CD4-positive, CD25-positive, alpha-beta regulatory T cell (primary cell): ENCODE measurements around the gene LMO3. TPM values are rescaled to one million over a fixed set of nuclear protein-coding genes. Genes with fewer than 3 reads are reported as not detected.

Experiments
- ATAC-seq, 2 donors: fragments of 150-1000 bp; cut with Tn5 transposase; one replicate each; pipeline ENCODE4 v1.10.0; 2021; ENCODE audit warnings: low read depth in 2 of 2, moderate number of reproducible peaks in 2 of 2, moderate library complexity in 1 of 2
- DNase-seq, 3 donors: peaks; one replicate each; pipeline versions ENCODE4 v3.0.0 to v3.0.0-alpha.2; 2012 to 2022; ENCODE audit warnings: mixed read lengths in 1 of 3
- H3K27ac ChIP-seq: one replicate; pipeline ENCODE4 v1.7.0; 2013; ENCODE audit warnings: mild to moderate bottlenecking, low read length; ENCODE audit not compliant: insufficient read depth, poor library complexity, severe bottlenecking
- H3K27me3 ChIP-seq: one replicate; pipeline ENCODE4 v1.7.0; 2013; ENCODE audit warnings: low read length; ENCODE audit not compliant: control insufficient read depth, insufficient read depth
- H3K36me3 ChIP-seq: one replicate; pipeline ENCODE4 v1.7.0; 2013; ENCODE audit warnings: mild to moderate bottlenecking, low read length, moderate library complexity; ENCODE audit not compliant: control insufficient read depth, insufficient read depth
- H3K4me1 ChIP-seq: 2 replicates; pipeline ENCODE4 v1.7.0; 2013; ENCODE audit warnings: mild to moderate bottlenecking, low read length; ENCODE audit not compliant: insufficient read depth, control insufficient read depth, poor library complexity, severe bottlenecking
- H3K4me3 ChIP-seq: one replicate; pipeline ENCODE4 v1.7.0; 2013; ENCODE audit warnings: low read depth, mild to moderate bottlenecking, low read length, moderate library complexity
- H3K9me3 ChIP-seq, 2 experiments: 1 replicate in 1 of 2; 2 replicates in 1 of 2; pipeline ENCODE4 v1.7.0; 2013; ENCODE audit warnings: low read length in 2 of 2, mild to moderate bottlenecking in 1 of 2, moderate library complexity in 1 of 2; ENCODE audit not compliant: control insufficient read depth in 2 of 2
- H3K27ac Mint-ChIP-seq, 3 donors: one replicate each; pipeline ENCODE4 v1.8.0; 2020 to 2022; ENCODE audit warnings: mild to moderate bottlenecking in 3 of 3, mixed read lengths in 3 of 3, moderate library complexity in 2 of 3
- H3K27me3 Mint-ChIP-seq: one replicate; pipeline ENCODE4 v1.8.0; 2022; ENCODE audit warnings: mild to moderate bottlenecking, mixed read lengths
- H3K36me3 Mint-ChIP-seq: one replicate; pipeline ENCODE4 v1.8.0; 2020; ENCODE audit warnings: mixed read lengths
- H3K4me1 Mint-ChIP-seq, 4 donors: one replicate each; pipeline ENCODE4 v1.8.0; 2020 to 2022; ENCODE audit warnings: mixed read lengths in 4 of 4, mild to moderate bottlenecking in 1 of 4
- H3K4me3 Mint-ChIP-seq, 4 donors: one replicate each; pipeline ENCODE4 v1.8.0; 2020 to 2022; ENCODE audit warnings: mild to moderate bottlenecking in 4 of 4, mixed read lengths in 4 of 4, moderate library complexity in 3 of 4
- H3K9me3 Mint-ChIP-seq, 7 donors: one replicate each; pipeline ENCODE4 v1.8.0; 2020 to 2022; ENCODE audit warnings: mixed read lengths in 7 of 7, mild to moderate bottlenecking in 3 of 7, moderate library complexity in 2 of 7
- polyA plus RNA-seq, 4 donors: library from polyadenylated mRNA; unstranded; fragments of 300-500 nt; fragmentation: Illumina TruSeq; gene quantifications; one replicate each; pipeline ENCODE4 v1.2.3, GENCODE V29; 2021
- total RNA-seq: library from RNA; stranded (reverse); gene quantifications from one replicate; pipeline ENCODE4 v1.2.3, GENCODE V29; 2022

Gene LMO3
- total and polyA plus RNA-seq, 5 donors from 2014 or later = not detected

DNA sequence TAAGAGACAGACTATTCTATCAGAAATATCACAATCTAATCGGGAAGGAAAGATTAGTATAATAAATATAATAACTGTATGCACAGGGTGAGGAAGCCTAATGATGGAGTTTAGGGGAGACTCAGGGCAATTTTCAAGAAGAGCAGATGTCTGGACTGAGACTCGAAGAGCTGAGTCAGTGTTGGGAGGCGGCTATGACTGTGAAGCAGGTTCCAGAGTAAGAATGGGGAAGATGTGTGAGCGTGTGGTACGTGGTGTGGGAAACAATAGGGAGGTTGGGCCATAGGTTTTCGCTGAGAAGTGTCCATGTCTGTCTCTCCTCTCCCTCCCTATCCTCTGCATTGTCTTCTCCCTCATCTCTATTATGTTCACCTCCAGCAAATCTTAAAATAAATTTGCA lies 85.6 kb downstream of the LMO3 start:
- peaks cover 1 to 12% (median 4%) of the 10 kb centered on the region in 7 donors for H3K9me3 Mint-ChIP-seq
- no peaks in the 10 kb centered on the region for H3K36me3 Mint-ChIP-seq
- no peak overlapping the region for H3K27ac Mint-ChIP-seq
- DNase-seq = no peak
- H3K27me3 Mint-ChIP-seq = no peaks in the 10 kb centered on the region
- H3K4me1 ChIP-seq = no peaks in the 10 kb centered on the region
- H3K36me3 ChIP-seq = no peaks in the 10 kb centered on the region
- no peaks in the 10 kb centered on the region for H3K4me1 Mint-ChIP-seq
- H3K4me3 ChIP-seq = no peak overlapping the region
- ATAC-seq = no peak
- no peak overlapping the region for H3K27ac ChIP-seq
- H3K9me3 ChIP-seq = no peaks in the 10 kb centered on the region
- H3K27me3 ChIP-seq = no peaks in the 10 kb centered on the region
- no peak overlapping the region for H3K4me3 Mint-ChIP-seq

GRCh38 chr12:16515666-16516065 lies 90.3 kb downstream of the LMO3 start:
- Histone ChIP-seq H3K4me3 (no peak overlapping the region), H3K4me1 (no peaks in the 10 kb centered on the region), H3K36me3 (no peaks in the 10 kb centered on the region), H3K27ac (no peak overlapping the region), H3K9me3 (peaks cover 0 to 4% of the 10 kb centered on the region in 2 experiments), H3K27me3 (no peaks in the 10 kb centered on the region)
- Mint-ChIP-seq H3K4me1 (no peaks in the 10 kb centered on the region), H3K9me3 (peaks cover 0 to 12% (median 2%) of the 10 kb centered on the region in 7 donors), H3K36me3 (no peaks in the 10 kb centered on the region), H3K4me3 (no peak overlapping the region), H3K27ac (no peak overlapping the region), H3K27me3 (no peaks in the 10 kb centered on the region)
- DNase-seq (no peak), ATAC-seq (no peak)

DNA sequence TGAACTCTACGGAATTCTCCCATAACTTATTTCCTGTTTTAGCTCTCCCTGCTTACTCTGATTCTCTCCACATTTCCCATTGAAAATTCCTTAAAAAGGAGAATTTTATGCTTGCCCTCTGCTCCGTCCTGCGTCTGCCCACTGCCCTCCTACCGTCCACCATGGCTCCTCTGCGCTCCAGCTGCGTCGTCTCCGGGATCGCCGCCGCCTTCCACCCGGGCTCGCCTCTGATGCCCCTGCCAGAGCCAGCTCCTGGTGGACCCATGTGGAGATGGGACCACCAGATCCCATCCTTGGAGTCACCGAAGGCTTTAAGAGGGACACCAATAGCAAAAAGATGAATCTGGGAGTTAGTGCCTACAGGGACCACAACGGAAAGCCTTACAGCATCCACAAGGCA lies 92.7 kb downstream of the LMO3 start:
- no peak for ATAC-seq
- H3K36me3 ChIP-seq = no peaks in the 10 kb centered on the region
- H3K4me1 Mint-ChIP-seq = no peaks in the 10 kb centered on the region
- no peaks in the 10 kb centered on the region for H3K4me1 ChIP-seq
- H3K4me3 ChIP-seq = no peak overlapping the region
- no peak overlapping the region for H3K27ac Mint-ChIP-seq
- no peaks in the 10 kb centered on the region for H3K27me3 ChIP-seq
- H3K27ac ChIP-seq = no peak overlapping the region
- H3K36me3 Mint-ChIP-seq = no peaks in the 10 kb centered on the region
- no peak overlapping the region for H3K4me3 Mint-ChIP-seq
- no peak for DNase-seq
- H3K9me3 ChIP-seq = peaks cover 0 to 4% of the 10 kb centered on the region in 2 experiments
- H3K9me3 Mint-ChIP-seq = peaks cover 0 to 7% (median 2%) of the 10 kb centered on the region in 7 donors
- no peaks in the 10 kb centered on the region for H3K27me3 Mint-ChIP-seq

- no peak overlapping the region for H3K4me3 ChIP-seq
- no peaks in the 10 kb centered on the region for H3K36me3 ChIP-seq
- no peak overlapping the region for H3K4me3 Mint-ChIP-seq
- no peaks in the 10 kb centered on the region for H3K27me3 Mint-ChIP-seq
- DNase-seq (no peak), ATAC-seq (no peak)
- H3K27me3 ChIP-seq = no peaks in the 10 kb centered on the region
- peaks cover 1 to 12% (median 3%) of the 10 kb centered on the region in 7 donors for H3K9me3 Mint-ChIP-seq
- H3K36me3 Mint-ChIP-seq = no peaks in the 10 kb centered on the region
- H3K4me1 Mint-ChIP-seq = no peaks in the 10 kb centered on the region
- H3K9me3 ChIP-seq = peaks cover 0 to 4% of the 10 kb centered on the region in 2 experiments
- no peaks in the 10 kb centered on the region for H3K4me1 ChIP-seq
- no peak overlapping the region for H3K27ac ChIP-seq
- H3K27ac Mint-ChIP-seq = no peak overlapping the region
Measured at GRCh38 chr12:16509411-16509810, 96.6 kb downstream of the LMO3 start.

DNA sequence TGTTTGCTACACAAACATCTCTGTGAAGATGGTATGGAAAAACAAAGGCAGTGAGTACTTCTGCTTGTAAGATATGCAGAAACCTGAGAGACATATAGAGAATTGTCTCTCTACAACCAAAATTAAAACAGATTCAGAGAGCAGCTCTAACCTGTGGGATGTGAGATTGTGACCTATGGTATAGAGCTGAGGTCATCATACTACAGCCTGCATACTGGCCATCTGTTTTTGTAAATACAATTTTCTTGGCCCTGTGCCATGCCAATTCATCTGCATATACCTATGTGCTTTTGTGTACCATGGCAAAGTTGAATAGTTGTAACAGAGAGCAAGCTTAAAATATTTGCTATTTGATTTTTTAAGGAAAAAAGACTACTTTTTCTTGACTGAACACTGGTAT lies 99.6 kb downstream of the LMO3 start:
- Histone ChIP-seq H3K4me1 (no peaks in the 10 kb centered on the region), H3K4me3 (no peak overlapping the region), H3K27ac (no peak overlapping the region), H3K36me3 (no peaks in the 10 kb centered on the region), H3K27me3 (no peaks in the 10 kb centered on the region), H3K9me3 (no peaks in the 10 kb centered on the region)
- Mint-ChIP-seq H3K4me3 (no peak overlapping the region), H3K27ac (no peak overlapping the region), H3K4me1 (no peaks in the 10 kb centered on the region), H3K9me3 (peaks cover 4 to 12% (median 7%) of the 10 kb centered on the region in 7 donors), H3K27me3 (no peaks in the 10 kb centered on the region), H3K36me3 (no peaks in the 10 kb centered on the region)
- ATAC-seq = no peak
- DNase-seq = no peak

DNA sequence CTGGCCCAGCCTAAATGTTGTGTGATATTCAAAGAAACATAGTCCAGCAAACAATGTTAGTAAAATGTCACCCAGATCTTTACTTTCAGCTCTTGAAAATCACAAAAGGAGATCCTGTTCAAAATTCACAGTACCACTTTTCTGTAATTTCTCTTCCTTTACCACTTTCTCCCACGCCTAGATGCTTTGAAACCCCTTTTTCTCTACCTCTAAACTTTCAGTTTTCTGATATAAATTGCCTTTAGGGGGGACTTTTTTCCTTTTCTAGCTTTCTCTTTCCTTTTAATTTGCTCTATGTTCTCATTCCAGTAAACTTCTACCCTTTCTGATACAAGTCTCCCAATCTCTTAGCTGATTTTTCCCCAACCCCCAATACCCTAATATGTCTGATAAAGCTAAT lies 101.8 kb downstream of the LMO3 start:
- Histone ChIP-seq H3K4me1 (no peaks in the 10 kb centered on the region), H3K36me3 (no peaks in the 10 kb centered on the region), H3K9me3 (no peaks in the 10 kb centered on the region), H3K4me3 (no peak overlapping the region), H3K27me3 (no peaks in the 10 kb centered on the region), H3K27ac (no peak overlapping the region)
- DNase-seq (no peak), ATAC-seq (no peak)
- H3K27me3 Mint-ChIP-seq = no peaks in the 10 kb centered on the region
- peaks cover 4 to 12% (median 7%) of the 10 kb centered on the region in 7 donors for H3K9me3 Mint-ChIP-seq
- H3K4me1 Mint-ChIP-seq = no peaks in the 10 kb centered on the region
- H3K27ac Mint-ChIP-seq = no peak overlapping the region
- H3K4me3 Mint-ChIP-seq = no peak overlapping the region
- H3K36me3 Mint-ChIP-seq = no peaks in the 10 kb centered on the region

- Mint-ChIP-seq H3K27me3 (no peaks in the 10 kb centered on the region), H3K4me3 (no peak overlapping the region), H3K9me3 (peaks cover 0 to 13% (median 6%) of the 10 kb centered on the region in 7 donors), H3K27ac (no peak overlapping the region), H3K4me1 (no peaks in the 10 kb centered on the region), H3K36me3 (no peaks in the 10 kb centered on the region)
- ATAC-seq (no peak), DNase-seq (no peak)
- Histone ChIP-seq H3K9me3 (peaks cover 0 to 4% of the 10 kb centered on the region in 2 experiments), H3K27me3 (no peaks in the 10 kb centered on the region), H3K27ac (no peak overlapping the region), H3K4me3 (no peak overlapping the region), H3K4me1 (no peaks in the 10 kb centered on the region), H3K36me3 (no peaks in the 10 kb centered on the region)
Measured at GRCh38 chr12:16499611-16500010, 106.4 kb downstream of the LMO3 start.
